Hepatocyte (in vitro differentiated cells): Measurements from ENCODE around the gene OR7A17. TPM values are rescaled to one million over a fixed set of nuclear protein-coding genes. Genes with fewer than 3 reads are reported as not detected.

Experiments
- DNase-seq: peaks from one replicate; pipeline ENCODE4 v3.0.0-alpha.2; 2016; ENCODE audit warnings: low spot score
- H2AFZ ChIP-seq: fragments of 200-600 bp; sonication (generic); 2 replicates; pipeline ENCODE4 v1.6.0; 2016; ENCODE audit warnings: antibody characterized with exemption, mild to moderate bottlenecking
- H3K27ac ChIP-seq: fragments of 200-600 bp; sonication (generic); 2 replicates; pipeline ENCODE4 v1.5.1; 2016; ENCODE audit warnings: mild to moderate bottlenecking
- H3K27me3 ChIP-seq: fragments of 200-600 bp; sonication (generic); 2 replicates; pipeline ENCODE4 v1.6.1; 2016
- H3K36me3 ChIP-seq: fragments of 200-600 bp; sonication (generic); replicated peaks from 2 replicates; pipeline ENCODE4 v1.5.1; 2016; ENCODE audit warnings: low read depth; ENCODE audit not compliant: insufficient read depth
- H3K4me1 ChIP-seq: fragments of 200-600 bp; sonication (generic); 2 replicates; pipeline ENCODE4 v1.5.1; 2016; ENCODE audit warnings: mild to moderate bottlenecking, moderate library complexity; ENCODE audit not compliant: insufficient read depth
- H3K4me2 ChIP-seq: fragments of 200-600 bp; sonication (generic); 2 replicates; pipeline ENCODE4 v1.6.0; 2016
- H3K4me3 ChIP-seq: fragments of 200-600 bp; sonication (generic); 2 replicates; pipeline ENCODE4 v1.5.1; 2016; ENCODE audit warnings: mild to moderate bottlenecking
- H3K79me2 ChIP-seq: fragments of 200-600 bp; sonication (generic); 2 replicates; pipeline ENCODE4 v1.6.0; 2017; ENCODE audit warnings: mild to moderate bottlenecking
- H3K9me2 ChIP-seq: fragments of 200-600 bp; sonication (generic); replicated peaks from 2 replicates; pipeline ENCODE4 v1.6.0; 2017; ENCODE audit warnings: mild to moderate bottlenecking; ENCODE audit not compliant: insufficient read depth
- H3K9me3 ChIP-seq: fragments of 200-600 bp; sonication (generic); 2 replicates; pipeline ENCODE4 v1.5.1; 2016; ENCODE audit warnings: low read depth, mild to moderate bottlenecking
- H4K20me1 ChIP-seq: fragments of 200-600 bp; sonication (generic); 2 replicates; pipeline ENCODE4 v1.6.0; 2016; ENCODE audit warnings: mild to moderate bottlenecking; ENCODE audit not compliant: insufficient read depth, poor library complexity, severe bottlenecking
- CTCF ChIP-seq: fragments of 200-600 bp; sonication (generic); IDR thresholded peaks from 2 replicates; pipeline ENCODE4 v1.5.1; 2016; ENCODE audit warnings: antibody characterized with exemption, mild to moderate bottlenecking; ENCODE audit not compliant: poor library complexity
- EZH2 ChIP-seq: fragments of 200-600 bp; sonication (generic); IDR thresholded peaks from 2 replicates; pipeline ENCODE4 v1.6.1; 2016; ENCODE audit warnings: antibody characterized with exemption, mild to moderate bottlenecking, borderline replicate concordance
- EZH2phosphoT487 ChIP-seq: fragments of 200-600 bp; sonication (generic); IDR thresholded peaks from one replicate; pipeline ENCODE4 v1.6.1; 2018; ENCODE audit warnings: antibody characterized with exemption, mild to moderate bottlenecking, low read depth, moderate library complexity; ENCODE audit not compliant: unreplicated experiment, severe bottlenecking
- WGBS: methylation state at CpG from one replicate; pipeline ENCODE4 v1.1.6; 2016; ENCODE audit warnings: low lambda C conversion rate; ENCODE audit errors: missing lambda C conversion rate; 5-methylcytosine and 5-hydroxymethylcytosine counted together
- polyA plus RNA-seq: library from polyadenylated mRNA; unstranded; fragments of >200 nt; fragmentation: Nextera tagmentation; extraction: Ambion mirVana; gene quantifications from 2 replicates; pipeline ENCODE4 v1.2.1, GENCODE V29; 2016
- total RNA-seq: library from RNA; depleted of rRNA; stranded (reverse); fragments of >200 nt; gene quantifications from 2 replicates; pipeline ENCODE4 v1.2.3, GENCODE V29; 2014

Gene OR7A17
- total RNA-seq = not detected in 2 replicates
- polyA plus RNA-seq = not detected in 2 replicates

- Histone ChIP-seq H3K4me1 (no peaks in the 10 kb centered on the region), H3K36me3 (no peaks in the 10 kb centered on the region), H4K20me1 (no peaks in the 10 kb centered on the region), H2AFZ (no peak within 1 kb of the TSS), H3K4me2 (no peak within 1 kb of the TSS), H3K9me3 (no peaks in the 10 kb centered on the region), H3K4me3 (no peak within 1 kb of the TSS), H3K27ac (no peak within 1 kb of the TSS), H3K79me2 (no peaks in the 10 kb centered on the region), H3K9me2 (no peaks in the 10 kb centered on the region), H3K27me3 (no peaks in the 10 kb centered on the region)
- DNase-seq = no peak
- TF ChIP-seq CTCF = no peak
- TF ChIP-seq EZH2 = no peak
- no peak for TF ChIP-seq EZH2phosphoT487
- 45% methylated on average over 4 of the region's 4 CpGs for WGBS
These were observed at the start of gene OR7A17 for GRCh38 chr19:14886032-14886431. Gene OR7A17 (minus strand): TSS chr19:14886132. CDS start chr19:14881355, 4,777 bp downstream.

GRCh38 chr19:14933506-14933905 is 47.6 kb upstream of the OR7A17 start:
- Histone ChIP-seq H3K79me2 (no peaks in the 10 kb centered on the region), H3K4me1 (no peaks in the 10 kb centered on the region), H4K20me1 (no peaks in the 10 kb centered on the region), H2AFZ (no peak overlapping the region), H3K4me2 (no peak overlapping the region), H3K27me3 (no peaks in the 10 kb centered on the region), H3K9me3 (no peaks in the 10 kb centered on the region), H3K27ac (no peak overlapping the region), H3K36me3 (no peaks in the 10 kb centered on the region), H3K4me3 (no peak overlapping the region), H3K9me2 (no peaks in the 10 kb centered on the region)
- TF ChIP-seq EZH2 (no peak), CTCF (no peak), EZH2phosphoT487 (no peak)
- DNase-seq = no peak
- 43% methylated on average over 1 of the region's 1 CpG for WGBS

GRCh38 chr19:14916848-14917247 is 30.9 kb upstream of the OR7A17 start:
- no peaks in the 10 kb centered on the region for H3K79me2 ChIP-seq
- DNase-seq = no peak
- TF ChIP-seq EZH2 (no peak), EZH2phosphoT487 (no peak), CTCF (no peak)
- no peaks in the 10 kb centered on the region for H3K4me1 ChIP-seq
- no peak overlapping the region for H3K4me2 ChIP-seq
- H3K9me2 ChIP-seq = no peaks in the 10 kb centered on the region
- WGBS = 58% methylated on average over 5 of the region's 5 CpGs
- H3K36me3 ChIP-seq = no peaks in the 10 kb centered on the region
- no peaks in the 10 kb centered on the region for H3K27me3 ChIP-seq
- H4K20me1 ChIP-seq = no peaks in the 10 kb centered on the region
- H3K27ac ChIP-seq = no peak overlapping the region
- no peak overlapping the region for H2AFZ ChIP-seq
- H3K4me3 ChIP-seq = no peak overlapping the region
- no peaks in the 10 kb centered on the region for H3K9me3 ChIP-seq

- no peak overlapping the region for H3K27ac ChIP-seq
These were observed 29.2 kb upstream of the OR7A17 start for GRCh38 chr19:14915116-14915515.

More at GRCh38 chr19:14915116-14915515, 29.2 kb upstream of the OR7A17 start:
- no peak for TF ChIP-seq CTCF
- TF ChIP-seq EZH2 = no peak
- Histone ChIP-seq H3K4me1 (no peaks in the 10 kb centered on the region), H3K79me2 (no peaks in the 10 kb centered on the region), H3K27me3 (no peaks in the 10 kb centered on the region), H3K4me3 (no peak overlapping the region), H2AFZ (no peak overlapping the region), H4K20me1 (no peaks in the 10 kb centered on the region), H3K9me3 (no peaks in the 10 kb centered on the region), H3K36me3 (no peaks in the 10 kb centered on the region), H3K9me2 (no peaks in the 10 kb centered on the region), H3K4me2 (no peak overlapping the region)
- 68% methylated on average over 6 of the region's 6 CpGs for WGBS
- DNase-seq = no peak
